DMS53 (cell line): ENCODE measurements around the gene SLC37A4.
"Not testable (repeated sequence)": the region's sequence is repeated elsewhere in the genome, so short reads cannot be mapped to it uniquely, and the experiment has no call there.

Experiments used
- DNase-seq: peaks from one replicate; lab custom pipeline; 2025; lab: John Stamatoyannopoulos, UW

The SLC37A4 gene

DNA sequence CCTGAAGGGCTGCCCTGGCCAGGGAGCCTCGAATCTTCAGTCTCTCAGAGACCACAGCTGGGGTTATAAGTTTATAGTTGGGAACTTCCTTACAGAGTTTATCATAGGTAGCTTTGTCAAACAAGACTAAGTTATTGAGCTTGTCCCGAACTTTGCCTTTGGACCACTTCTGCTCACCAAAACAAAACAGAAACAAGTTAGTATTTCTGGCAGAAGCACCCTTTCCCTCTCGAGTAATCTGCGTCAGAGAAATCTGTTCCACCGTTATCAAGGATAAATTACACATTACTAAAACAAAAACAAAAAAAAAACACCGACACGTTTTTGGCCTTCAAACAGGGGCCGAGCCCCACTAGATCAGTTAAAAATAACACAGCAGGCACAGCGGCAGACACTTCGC, 13.3 kb downstream of the SLC37A4 start:
- not testable (repeated sequence) for DNase-seq

DNA sequence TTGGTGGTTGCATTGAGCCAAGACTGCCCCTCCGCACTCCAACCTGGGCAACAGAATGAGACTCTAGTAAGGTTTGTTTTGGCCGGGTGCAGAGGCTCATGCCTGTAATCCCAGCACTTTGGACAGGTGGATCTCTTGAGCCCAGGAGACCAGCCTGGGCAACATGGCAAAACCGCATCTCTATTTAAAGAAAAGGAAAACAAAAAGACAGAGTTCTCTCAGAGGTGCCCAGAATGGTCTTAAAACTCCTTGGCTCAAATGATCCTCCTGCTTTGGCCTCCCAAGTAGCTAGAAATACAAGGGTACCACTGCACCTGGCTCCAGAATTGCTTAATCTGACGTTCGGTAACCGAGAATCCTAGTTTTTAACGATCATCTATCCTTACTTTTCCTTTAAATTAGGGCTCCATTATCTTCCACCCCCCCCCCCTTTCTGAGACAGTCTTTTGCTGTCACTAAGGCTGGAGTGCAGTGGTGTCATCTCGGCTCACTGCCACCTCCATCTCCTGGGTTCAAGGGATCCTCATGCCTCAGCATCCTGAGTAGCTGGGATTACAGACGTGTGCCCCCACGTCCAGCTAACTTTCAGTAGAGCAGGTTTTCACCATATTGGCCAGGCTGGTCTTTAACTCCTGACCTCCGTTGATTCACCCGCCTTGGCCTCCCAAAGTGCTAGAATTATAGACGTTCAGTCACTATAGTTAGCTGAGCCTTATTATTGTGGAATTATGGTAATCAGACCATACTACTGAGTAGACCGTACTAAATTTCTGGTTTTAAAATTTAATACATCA, 14.3 kb downstream of the SLC37A4 start:
- DNase-seq: no peak

DNA sequence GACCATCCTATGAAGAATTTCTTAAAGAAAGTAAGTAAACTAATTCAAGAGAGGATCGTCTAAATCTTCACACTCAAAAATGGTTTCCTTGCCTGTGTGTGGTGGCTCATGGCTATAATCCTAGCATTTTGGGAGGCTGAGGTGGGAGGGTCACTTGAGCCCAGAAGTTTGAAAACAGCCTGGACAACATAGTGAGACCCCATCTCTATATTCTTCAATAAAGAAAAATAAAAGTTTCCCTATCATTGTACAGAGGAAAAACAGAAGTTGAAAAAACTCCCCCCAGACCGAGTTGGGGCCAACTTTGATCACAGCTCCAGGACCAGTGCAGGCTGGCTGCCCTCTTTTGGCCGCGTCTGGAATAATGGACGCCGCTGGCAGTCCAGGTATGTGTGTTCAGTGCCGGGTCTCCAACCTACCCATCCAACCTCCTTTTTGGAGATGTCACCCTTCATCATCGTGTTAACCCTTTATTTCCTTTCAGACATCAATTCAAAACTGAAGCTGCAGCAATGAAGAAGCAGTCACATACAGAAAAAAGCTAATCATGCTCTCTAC, 15.5 kb downstream of the SLC37A4 start:
- no peak for DNase-seq

DNA sequence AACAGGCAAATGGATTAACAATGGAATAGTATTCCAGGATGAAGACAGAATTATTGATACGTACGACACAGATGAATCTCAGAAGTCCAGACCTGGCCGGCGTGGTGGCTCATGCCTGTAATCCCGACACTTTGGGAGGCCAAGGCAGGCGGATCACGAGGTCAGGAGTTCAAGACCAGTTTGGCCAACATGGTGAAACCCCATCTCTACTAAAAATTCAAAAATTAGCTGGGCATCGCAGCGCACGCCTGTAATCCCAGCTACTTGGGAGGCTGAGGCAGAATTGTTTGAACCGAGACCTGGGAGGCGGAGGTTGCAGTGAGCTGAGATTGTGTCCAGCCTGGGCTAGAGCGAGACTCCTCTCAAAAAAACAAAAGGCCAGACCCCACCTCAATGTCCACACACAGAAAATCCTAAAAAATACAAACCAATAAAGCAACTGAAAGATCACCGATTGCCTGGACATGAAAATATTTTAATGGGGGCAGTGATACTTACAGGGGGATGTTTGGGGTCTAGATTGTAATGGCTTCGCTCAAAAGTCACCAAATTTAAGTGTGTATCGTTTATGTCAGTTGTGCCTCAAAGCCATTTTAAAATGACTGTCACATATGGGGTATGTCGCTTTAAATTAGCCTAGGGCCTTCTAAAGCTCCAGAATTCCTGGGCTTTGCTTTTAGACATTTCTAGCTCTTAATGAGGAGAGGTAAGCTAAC, 16.3 kb downstream of the SLC37A4 start:
- DNase-seq: no peak

DNA sequence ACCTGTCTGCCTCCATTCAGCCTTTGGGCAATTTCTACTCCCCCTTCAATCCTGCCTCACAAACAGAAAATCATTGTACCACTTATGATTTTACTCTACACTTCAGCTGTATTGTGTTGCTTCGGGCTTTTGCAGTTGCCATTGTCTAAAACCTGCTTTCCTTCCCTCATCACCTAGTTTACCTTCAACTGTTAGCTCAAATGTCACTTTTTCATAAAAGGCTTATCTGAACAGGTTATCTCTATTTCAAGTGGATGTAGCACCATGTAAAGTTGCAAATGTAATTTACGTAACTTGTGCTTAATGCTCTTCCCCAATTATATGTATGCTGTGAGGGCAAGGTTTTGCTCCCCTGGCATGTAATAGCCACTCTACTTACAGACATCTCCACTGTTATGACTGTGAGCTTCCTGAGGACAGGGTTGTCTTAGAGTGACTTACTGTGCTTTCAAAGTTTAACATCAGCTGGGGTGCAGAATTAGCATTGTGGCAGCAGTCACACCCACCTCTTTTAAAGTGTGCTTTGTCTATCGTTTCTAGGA, 18.0 kb downstream of the SLC37A4 start:
- no peak for DNase-seq

DNA sequence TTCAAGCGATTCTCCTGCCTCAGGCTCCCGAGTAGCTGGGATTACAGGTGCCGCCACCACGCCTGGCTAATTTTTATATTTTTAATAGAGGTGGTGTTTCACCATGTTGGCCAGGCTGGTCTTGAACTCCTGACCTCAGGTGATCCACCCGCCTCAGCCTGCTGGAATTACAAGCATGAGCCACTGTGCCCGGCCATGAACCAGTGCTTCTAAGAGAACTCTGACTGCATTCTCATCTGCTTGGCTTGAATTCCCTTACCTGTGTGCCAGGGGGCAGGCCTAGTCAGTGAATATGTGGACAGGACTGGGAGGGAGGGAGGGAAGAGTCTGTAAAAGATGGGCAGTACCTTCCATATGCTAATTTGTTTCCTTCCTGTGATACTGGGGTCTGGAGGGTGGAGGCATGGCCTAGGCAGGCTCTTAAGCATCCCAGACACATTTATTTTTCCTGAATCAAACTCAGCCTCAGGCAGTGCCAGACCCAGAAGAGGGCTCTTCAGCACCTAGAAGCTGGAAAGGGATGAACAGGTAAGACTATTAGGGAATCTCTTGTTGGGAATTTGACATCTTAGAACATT, 19.1 kb downstream of the SLC37A4 start:
- DNase-seq: no peak

DNA sequence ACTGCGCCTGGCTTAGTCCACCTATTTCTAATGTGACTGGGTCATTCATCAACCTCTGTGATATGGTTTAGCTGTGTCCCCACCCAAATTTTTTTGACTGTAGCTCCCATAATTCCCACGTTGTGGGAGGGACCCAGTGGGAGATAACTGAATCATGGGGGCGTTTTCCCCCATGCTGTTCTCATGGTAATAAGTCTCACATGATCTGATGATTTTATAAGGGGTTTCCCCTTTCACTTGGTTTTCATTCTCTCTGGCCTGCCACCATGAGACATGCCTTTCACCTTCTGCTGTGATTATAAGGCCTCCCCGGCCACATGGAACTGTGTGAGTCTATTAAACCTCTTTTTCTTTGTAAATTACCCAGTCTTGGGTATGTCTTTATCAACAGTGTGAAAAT, 24.0 kb downstream of the SLC37A4 start:
- DNase-seq: no peak

DNA sequence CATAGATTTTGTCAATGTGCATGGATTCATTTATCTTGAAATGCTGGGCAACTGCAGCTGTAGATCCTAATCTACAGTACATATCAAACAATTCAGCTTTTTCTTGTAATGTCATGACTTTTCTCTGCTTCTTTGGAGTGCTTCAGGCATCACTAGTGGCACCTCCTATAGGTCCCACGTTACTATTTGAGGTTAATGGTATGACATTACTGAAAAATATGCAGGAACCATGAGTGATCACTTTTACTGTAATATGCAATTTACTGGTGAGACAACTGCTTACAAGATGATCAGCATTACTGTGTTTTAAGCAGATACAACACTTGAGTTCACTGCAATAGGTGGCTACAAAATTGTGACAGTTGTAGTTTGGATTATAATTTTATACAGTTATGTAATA, 29.8 kb downstream of the SLC37A4 start:
- no peak for DNase-seq

DNA sequence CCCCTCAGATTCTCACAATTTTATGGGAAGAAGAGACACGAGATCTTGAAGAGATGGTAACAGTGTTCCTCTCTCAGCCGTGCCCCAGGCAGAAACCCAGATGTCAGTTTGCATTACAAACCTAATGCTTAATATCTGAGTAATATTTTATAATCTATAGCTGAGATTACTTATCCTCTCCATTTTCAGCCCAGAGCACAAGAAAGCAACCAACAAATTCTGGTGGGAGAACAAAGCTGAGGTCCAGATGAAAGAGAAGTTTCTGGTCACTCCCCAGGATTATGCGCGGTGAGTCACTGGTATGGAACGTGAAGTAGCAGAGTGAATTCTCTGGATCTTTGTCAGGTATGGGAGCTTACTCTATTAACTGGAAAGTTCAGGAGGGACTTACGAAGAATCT, 31.9 kb downstream of the SLC37A4 start:
- DNase-seq: peak; percentile 64

DNA sequence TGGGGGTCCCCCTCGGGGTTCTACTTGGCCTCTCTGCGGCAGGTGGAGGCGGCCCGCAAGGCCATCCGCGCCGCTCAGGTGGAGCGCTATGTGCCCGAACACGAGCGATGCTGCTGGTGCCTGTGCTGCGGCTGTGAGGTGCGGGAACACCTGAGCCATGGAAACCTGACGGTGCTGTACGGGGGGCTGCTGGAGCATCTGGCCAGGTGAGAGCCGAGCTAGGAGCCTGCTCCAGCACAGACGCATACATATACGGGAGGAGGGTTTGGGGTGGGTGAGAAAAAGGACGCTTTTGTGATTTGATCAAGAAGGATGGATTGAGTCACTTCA, 32.3 kb downstream of the SLC37A4 start:
- DNase-seq: peak; percentile 67

DNA sequence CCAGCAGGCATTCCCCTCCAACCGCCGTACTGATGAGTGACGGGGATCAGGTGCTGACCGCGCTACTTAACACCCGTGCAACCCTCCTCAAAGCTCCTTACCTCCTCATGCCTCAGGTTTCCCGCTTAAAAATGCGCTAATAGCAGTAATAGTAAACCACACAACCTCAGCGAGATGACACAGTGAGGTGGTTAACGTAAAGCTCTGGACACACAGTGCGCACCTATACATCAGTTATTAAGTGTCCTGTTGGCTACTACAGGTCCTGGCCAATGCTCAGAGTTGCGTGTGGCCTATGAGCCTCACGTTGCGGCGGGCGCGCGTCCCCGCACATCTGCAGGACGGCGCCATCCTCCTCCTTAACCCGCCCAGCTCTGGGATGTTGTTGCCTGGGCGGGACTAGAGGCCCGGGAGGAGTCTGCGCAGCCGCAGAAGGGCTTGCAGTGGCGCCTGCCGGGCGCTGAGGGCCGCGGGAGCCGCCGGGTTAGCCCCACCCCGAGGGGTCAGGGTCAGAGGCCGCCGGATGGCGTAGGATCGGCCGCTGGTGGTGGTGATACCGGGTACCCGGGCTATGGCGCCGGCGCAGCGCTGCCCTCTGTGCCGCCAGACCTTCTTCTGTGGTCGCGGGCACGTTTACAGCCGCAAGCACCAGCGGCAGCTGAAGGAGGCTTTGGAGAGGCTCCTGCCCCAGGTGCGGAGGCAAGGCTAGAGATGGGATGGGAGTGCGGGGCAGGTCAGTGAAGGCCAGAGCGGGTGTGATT, 32.9 kb downstream of the SLC37A4 start, which contains the start of gene CENATAC:
Gene CENATAC (plus strand): TSS at position 512 of the 761 bp plus-strand sequence. CDS start 60 bp downstream, at position 572.
- DNase-seq: peak; percentile 95

DNA sequence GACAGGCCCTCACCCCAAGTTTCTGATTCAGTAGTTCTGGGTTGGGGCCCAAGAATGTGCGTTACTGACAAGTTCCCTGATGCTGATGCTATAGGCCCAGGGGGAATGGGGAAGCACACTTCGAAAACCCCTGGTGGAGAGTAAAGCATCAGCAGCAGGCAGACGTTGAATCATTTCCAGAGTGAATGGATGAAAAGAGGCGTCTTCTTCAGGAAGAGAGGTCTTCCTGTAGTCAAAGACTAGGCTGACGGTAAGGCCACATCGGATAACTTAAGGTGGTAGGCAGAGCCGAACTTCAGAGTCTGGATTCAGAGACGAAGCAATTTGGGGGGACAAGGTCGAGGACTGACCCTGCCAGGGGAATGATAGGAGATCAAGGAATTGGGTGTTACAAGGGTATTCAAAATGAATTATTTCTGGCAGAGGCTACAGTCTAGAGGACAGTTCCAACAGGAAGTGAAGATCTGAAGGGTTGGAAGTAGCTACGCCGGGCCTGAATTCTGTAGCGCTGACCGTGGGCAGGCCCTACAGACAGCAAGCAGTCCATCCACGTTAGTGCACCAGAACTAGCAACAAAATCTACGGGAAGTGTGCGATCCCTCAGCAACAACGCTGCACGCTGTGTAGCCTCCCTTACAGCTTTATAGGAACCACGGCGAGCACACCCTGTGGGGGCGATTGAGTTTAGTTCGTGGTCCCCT, 33.6 kb downstream of the SLC37A4 start:
- DNase-seq: peak; percentile 62

DNA sequence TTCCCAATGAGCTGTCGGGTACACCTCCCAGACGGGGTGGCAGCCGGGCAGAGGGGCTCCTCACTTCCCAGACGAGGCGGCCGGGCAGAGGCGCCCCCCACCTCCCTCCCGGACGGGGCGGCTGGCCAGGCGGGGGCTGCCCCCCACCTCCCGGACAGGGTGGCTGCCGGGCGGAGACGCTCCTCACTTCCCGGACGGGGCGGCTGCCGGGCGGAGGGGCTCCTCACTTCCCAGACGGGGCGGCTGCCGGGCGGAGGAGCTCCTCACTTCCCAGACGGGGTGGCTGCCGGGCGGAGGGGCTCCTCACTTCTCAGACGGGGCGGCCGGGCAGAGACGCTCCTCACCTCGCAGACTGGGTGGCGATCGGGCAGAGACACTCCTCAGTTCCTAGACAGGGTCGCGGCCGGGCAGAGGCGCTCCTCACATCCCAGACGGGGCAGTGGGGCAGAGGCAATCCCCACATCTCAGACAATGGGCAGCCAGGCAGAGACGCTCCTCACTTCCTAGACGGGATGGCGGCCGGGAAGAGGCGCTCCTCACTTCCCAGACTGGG, 39.1 kb downstream of the SLC37A4 start:
- not testable (repeated sequence) for DNase-seq

DNA sequence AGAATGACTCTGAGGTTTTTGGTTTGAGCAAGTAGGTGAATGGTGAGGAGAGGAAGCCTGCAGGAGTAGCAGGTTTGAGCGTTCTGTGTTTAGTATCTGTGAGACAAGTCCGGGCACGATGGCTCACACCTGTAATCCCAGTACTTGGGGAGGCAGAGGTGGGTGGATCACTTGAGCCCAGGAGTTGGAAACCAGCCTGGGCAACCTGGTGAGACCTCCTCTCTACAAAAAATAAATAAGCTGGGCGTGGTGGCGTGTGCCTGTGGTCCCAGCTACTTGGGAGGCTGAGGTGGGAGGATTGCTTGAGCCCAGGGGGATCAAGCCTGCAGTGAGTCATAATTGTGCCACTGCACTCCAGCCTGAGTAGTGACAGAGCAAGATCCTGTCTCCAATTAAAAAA, 42.4 kb downstream of the SLC37A4 start:
- DNase-seq: no peak

DNA sequence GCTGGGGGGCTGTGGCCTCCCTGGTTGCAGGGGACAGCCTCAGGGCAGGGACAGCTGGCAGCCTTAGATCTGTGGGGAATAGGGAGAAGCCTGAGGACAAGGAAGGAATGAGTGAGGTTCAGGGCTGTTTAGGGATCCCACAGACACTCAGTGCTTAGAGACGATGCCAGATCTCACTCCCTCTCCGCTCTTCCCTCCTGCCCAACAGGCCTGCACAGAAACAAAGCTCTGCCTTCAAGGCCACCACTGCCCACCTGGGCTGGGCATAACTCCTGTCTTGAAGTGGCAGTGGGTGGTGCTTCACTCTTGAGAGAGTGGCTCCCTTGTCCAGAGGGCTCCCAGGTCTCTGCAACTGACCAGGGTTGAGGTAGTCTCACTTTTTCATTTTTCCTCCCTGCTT, 45.9 kb downstream of the SLC37A4 start:
- DNase-seq: no peak

DNA sequence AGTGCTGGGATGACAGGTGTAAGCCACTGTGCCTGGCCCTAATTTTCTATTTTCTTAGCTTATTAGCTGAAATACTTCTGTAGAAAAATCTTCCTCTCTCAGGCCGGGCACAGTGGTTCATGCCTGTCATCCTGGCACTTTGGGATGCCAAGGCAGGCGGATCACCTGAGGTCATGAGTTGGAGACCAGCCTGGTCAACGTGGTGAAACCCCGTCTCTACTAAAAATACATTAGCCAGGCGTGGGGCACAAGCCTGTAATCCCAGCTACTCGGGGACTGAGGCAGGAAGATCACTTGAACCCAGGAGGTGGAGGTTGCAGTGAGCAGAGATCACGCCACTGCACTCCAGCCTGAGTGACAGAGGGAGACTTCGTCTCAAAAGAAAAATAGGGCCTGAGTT, 46.3 kb downstream of the SLC37A4 start:
- DNase-seq: not testable (repeated sequence)

DNA sequence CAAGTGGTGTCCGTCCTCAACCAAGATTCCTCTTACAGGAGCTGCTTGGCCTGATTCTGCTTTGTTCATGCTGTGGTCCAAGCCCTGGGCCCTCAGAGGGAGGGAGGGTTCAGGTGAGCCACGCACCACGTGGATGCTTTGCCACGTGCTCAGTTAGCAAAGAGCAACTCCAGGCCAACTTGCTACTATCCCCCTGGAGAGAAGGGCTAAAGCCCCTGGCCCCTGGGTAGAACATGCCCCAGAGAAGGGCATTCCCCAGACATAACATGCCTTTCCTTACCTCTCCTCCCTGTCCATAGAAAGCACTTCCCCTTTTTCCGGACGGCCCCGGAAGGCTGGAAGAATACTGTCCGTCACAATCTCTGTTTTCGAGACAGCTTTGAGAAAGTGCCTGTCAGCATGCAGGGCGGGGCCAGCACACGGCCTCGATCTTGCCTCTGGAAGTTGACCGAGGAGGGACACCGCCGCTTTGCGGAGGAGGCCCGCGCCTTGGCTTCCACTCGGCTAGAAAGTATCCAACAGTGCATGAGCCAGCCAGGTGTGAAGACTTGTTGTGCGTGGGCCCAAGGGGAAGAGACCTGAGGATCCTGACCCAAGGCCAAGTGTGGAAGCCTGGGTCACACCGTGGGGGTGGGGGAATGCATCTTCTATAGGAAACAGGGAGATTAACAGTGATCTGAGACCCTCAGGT, 50.3 kb downstream of the SLC37A4 start:
- DNase-seq: no peak

DNA sequence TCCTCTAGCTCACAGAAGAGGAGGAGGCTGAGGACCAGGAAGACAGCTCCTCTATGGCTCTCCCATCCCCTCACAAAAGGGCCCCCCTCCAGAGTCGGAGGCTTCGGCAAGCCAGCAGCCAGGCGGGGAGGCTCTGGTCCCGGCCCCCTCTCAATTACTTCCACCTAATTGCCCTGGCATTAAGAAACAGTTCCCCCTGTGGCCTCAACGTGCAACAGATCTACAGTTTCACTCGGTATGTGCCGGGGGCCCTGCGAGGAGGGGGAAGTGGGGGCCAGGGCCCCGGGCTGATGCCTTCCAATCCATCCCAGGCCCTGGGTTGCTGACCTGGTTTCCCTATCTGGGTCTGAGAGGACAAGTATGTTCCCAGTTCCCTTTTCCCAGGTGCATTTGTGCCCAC, 51.2 kb downstream of the SLC37A4 start:
- no peak for DNase-seq

DNA sequence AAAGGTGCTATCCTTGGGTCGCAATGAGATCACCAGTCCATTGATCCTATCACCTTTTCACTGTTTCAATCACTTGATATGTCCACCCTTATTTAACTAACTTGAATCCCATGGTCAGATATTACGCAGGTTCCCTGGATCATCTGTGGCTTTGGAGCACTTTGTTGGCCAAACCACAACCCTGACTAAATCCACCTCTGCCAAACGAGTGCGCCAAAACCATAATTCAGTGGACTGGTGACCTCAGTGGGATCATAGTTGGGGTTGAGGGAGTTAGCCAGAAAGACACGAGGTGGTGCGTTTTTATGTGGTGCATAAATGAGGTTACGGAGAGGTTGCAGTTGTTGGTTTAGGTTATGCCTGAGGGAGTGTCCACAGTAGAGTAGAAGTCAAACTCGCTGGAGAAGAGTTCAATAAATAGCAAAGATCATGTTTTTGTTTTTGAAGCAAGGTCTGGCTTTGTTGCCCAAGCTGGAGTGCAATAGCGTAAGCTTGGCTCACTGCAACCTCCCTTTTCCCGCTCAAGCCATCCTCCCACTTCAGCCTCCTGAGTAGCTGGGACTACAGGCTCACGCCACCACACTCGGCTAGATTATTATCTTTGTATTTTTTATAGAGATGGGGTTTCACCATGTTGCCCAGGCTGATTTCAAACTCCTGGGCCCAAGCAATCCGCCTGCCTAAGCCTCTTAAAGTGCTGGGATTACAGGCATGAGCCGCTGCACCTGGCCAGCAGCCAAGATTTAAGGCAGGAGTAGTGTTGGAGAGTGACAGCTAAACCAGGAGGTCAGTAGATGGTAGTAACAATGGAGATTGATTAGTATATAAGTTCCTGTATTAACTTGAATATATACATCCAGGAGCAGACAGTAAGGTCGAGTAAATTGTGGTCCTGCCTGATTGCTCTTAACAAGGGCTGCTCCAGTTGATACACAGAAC, 54.6 kb downstream of the SLC37A4 start:
- peak; percentile 64 for DNase-seq
